NCI-H187 treated with DMSO at 0.1 percent for 48 hours (cell line): Measurements from ENCODE around the gene CELF1.
A peak's percentile ranks its signal among the peaks of the same experiment; 100 is the strongest.

Source experiments
- DNase-seq: peaks from one replicate; lab custom pipeline; 2025; lab: John Stamatoyannopoulos, UW

The CELF1 gene

DNA sequence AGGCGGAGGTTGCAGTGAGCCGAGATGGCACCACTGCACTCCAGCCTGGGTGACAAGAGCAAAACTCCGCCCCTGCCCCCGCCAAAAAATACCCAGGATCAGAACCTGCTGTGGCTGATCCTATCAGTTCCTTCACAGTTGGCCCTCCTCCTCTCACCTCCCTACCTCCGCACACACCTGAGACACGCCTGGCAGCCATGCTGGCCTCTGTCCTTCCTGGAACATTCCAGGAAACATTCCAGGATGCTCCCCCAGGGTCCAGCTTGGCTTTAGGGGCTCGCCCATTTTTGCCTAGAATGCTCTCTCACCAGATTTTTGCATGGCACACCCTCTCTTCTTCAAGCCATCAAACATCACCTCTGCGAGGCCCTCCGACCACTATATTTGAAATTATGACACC lies 106.1 kb downstream of the CELF1 start:
- no peak for DNase-seq

DNA sequence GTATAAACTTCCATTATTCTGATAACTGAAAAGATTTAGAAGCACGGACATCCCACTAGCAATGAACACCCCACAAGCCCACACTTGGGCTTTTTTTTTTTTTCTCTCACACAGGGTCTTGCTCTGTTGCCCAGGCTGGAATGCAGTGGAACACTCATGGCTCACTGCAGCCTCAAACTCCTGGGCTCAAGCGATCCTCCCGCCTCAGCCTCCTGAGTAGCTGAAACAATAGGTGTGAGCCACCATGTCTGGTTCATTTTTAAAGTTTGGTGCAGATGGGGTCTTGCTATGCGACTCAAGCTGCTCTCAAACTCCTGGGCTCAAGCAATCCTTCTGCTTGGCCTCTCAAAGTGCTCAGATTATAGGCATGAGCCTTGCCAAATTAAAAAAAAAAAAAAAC lies 107.1 kb downstream of the CELF1 start:
- DNase-seq = no peak

DNA sequence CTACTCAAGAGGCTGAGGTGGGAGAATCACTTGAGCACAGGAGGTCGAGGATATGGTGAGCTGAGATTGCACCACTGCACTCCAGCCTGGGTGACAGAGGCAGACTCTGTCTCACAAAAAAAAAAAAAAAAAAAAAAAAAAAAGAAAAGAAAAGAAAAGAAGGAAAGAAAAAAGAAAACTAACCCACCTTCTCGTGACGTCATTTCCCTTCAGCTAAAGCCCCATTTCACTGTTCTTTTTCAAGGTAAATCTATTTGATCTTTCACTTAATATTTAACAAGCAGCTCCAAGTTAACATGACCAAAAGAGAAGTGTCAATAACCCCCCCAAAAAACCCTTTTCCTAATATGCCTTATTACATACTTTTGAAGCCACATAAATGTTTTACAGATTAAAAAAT lies 109.1 kb downstream of the CELF1 start:
- DNase-seq = no peak

DNA sequence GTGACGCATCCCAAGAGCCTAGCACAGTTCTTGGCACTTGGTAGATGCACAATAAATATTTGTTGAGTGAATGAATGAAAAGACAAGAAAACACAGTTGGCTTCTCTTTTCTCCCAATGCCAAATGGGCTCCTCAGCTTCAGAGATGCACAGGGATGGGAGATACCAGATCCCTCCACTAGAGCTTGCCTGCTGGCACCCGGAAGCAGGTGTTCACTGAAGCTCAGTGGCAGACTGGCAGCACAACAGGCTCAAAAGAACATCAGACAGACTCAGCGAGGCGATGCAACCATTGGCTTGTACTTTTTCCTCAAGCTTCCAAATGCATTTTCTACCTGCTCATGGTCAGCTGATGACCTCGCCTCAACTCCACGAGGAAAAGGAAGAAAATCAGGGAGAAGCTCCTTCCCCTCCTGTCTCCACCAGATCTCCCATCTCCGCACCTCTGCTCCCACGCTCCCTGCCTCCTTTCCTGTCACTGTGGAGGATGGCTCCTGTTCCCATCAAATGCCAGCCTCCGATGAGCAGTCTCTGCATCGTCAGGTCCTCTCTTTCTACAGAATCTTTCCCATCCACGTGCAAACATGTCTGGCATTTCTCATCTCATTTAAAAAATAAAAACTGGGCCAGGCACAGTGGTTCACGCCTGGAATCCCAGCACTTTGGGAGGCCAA lies 109.8 kb downstream of the CELF1 start:
- no peak for DNase-seq

DNA sequence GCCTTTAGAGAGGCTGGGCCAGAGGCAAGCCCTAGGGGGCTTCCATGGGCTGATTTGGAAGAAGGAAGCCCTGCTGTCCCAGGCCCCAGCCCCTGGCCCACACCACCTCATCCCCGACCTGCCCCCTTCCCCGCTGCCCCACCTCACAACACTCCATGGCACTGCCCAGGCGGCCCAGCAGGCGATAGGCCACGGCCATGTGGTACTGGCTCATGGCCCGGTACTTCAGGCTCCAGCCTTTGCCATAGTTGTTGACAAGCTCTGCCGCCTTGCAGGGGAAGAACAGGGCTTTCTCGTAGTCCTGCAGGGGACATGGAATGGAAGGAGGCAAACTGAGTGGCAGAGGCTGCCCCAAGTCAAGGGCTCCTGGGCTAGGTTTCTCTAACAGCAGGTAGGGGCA lies 110.4 kb downstream of the CELF1 start:
- DNase-seq = no peak

DNA sequence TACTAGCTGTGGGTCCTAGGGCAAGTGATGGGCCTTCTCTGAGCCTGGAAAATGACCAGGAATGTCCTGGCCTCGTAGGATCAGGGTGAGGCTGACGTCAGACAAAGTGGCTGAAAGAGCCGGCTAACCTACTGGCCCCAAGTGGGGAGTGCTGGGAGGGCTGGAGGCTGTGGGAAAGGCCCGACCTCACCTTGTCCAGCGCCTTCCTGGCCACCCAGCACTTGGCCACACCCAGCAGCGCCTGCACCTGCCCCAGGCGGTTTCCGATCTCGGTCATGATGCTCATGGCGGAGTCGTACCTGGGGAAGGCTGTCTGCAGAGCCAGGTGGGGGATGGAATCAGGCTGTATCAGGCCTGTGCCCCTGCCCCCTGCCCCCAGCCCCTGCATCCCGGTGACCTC lies 111.5 kb downstream of the CELF1 start:
- no peak for DNase-seq

DNA sequence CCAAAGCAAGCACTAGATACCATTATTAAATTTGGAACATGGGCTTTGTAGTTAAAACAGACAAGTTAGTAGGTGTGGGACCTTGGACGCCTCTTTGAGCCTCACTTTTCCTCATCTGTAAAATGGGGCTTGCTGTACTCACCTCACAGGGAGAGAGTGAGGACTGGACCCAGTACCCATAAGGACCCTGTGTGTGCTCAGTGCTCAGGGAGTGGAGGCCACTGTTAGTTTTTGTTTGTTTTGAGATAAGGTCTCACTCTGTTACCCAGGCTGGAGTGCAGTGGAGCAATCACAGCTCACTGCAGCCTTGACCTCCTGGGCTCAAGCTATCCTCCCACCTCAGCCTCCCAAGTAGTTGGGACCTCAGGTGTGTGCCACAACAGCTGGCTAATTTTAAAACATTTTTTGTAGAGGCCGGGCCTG lies 112.9 kb downstream of the CELF1 start:
- no peak for DNase-seq

DNA sequence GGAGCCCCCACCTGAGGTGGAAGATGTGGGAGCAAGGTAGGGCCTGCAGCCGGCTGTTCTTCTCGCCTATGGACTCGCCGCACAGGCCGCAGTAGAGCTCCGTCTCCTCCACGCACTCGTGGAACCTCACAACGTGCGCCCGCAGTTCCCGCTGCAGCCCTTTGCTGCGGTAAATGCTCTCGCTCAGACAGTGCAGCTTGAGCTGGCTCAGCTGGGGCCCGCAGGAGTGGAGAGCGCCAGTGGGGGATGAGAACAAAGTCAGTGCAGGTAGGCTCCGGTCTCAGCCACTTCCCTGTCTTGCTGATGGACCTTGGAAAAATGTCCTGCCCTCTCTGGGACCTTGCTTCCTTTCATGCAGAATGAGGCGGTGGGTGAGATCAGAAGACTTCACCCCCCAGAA lies 114.2 kb downstream of the CELF1 start:
- no peak for DNase-seq

DNA sequence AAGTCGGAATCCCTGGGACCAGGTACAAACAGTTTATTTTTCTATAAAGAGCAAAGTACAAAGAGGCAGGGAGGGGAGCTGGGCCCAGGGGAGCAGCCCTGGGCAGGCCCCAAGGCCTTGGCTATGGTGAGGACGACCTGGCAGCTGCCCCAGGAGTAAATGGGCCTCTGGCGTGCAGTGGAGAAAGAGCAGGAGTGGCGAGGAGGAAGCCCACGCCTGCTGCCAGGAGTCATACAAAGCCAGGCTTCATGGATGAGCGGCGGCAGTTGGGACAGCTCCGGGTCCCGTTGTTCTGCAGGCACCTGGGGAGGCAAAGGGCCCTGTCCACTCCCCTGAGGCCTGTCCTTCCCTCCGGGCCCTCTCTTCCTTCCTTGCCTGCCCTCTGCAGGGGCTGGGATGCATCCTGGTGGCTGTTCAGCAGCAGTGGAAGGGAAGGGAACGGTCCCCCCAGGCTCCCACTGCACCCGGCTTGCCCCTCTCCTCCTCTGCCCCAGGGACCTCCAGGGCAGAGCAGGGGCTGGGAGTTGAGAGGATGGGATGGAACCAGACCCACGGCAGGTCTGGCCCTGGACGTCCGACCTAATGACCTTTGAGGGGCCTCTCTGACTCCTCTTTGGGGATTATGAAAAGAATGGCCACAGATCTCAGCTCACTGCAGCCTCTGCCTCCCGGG lies 115.0 kb downstream of the CELF1 start:
- DNase-seq = no peak

DNA sequence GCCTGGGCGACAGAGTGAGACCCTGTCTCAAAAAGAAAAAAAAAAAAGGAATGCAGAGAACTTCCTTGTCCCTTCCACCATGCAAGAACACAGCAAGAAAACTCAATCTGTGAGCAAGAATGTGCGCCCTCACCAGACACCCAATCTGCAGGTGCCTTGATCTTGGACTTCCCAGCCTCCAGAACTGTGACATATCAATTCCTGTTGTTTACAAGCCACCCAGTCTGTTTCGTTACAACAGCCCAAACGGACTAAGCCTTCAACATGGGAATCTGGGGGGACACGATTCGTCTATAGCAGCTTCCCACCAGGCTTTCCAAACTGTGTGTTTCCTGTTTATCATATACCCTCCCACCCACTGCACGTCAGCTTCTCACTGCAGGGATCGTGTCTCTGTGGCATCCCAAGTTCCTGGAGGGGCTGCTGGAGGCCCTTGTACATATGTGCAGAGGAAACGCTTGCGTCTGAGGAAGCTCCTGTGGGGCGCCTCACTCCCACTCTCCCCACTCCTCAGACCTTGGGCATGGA lies 115.7 kb downstream of the CELF1 start:
- no peak for DNase-seq

DNA sequence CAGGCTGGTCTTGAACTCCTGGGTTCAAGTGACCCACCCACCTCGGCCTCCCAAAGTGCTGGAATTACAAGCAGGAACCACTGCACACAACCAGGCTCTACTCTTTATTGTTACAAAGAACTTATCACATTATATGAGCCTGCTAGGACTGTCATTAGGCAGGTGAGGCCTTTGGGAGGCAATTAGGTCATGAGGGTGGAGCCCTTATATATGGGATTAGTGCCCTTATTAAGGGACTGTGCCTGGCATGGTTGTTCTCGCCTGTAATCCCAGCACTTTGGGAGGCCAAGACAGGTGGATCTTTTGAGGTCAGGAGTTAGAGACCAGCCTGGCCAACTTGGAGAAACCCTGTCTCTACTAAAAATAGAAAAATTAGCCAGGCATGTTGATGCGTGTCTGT lies 116.2 kb downstream of the CELF1 start:
- DNase-seq = no peak

DNA sequence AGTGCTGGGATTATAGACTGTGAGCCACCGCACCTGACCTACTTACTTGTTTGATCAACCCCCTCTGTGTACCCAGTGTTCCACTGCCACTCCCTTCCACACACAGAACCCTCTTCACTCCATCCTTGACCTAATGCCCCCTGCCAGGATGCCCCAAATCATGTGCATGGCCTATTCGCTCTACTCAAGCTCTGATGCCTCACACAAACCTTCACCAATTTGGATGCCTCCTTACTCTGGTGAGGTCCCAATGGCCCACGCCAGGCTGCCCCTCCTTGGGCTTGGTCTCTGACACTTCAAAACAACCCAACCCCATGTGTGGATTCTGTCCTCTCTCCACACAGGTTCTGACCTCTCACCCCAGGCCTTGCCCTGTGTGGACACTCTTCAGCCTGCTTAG lies 117.2 kb downstream of the CELF1 start:
- no peak for DNase-seq

DNA sequence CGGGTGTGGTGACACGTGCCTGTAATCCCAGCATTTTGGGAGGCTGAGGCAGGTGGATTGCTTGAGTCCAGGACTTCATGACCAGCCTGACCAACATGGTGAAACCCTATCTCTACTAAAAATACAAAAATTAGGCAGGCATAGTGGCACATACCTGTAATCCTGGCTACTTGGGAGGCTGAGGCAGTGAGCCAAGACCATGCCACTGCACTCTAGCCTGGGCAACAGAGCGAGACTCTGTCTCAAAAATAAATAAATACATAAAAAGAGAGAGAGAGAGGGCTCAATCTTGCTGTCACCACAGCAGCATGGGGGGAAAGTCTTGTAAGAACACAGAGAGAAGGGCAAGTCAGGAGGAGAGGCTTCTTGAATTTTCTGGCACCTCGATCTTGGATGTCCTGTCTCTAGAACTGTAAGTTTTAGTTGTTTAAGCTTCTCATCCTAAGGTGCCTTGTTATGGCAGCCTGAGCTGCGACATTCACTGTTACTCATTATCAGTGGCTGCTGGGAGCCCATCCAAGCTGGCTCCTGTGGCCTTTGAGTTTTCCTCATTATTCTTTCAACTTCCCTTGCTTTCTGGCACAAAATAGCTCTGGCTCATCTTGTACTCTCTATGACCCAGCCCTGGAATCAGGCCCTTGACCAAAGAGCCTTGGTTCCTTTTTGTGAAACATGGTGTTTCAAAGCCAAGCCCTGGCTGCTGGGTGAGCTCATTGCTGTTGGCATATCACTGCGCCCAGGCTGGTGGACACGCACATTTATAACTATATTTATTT lies 118.7 kb downstream of the CELF1 start:
- no peak for DNase-seq

DNA sequence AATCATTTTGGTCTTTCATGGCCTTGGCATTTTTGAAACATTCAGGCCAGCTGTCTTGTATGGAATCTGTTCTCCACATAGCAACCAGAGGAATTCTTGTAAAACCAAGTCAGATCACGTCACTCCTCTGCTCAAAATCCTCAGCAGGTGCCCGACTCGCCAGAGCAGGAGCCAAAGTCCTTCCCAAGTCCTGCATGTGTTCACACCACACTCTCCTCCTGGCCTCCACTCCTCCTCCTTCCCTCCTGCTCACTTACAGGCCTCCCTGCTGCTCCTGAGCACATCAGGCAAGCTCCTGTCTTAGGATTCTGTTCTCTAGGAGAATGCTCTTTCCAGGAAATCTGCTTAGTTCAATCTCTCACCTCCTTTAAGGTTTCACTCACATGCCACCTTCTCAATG lies 119.8 kb downstream of the CELF1 start:
- no peak for DNase-seq

DNA sequence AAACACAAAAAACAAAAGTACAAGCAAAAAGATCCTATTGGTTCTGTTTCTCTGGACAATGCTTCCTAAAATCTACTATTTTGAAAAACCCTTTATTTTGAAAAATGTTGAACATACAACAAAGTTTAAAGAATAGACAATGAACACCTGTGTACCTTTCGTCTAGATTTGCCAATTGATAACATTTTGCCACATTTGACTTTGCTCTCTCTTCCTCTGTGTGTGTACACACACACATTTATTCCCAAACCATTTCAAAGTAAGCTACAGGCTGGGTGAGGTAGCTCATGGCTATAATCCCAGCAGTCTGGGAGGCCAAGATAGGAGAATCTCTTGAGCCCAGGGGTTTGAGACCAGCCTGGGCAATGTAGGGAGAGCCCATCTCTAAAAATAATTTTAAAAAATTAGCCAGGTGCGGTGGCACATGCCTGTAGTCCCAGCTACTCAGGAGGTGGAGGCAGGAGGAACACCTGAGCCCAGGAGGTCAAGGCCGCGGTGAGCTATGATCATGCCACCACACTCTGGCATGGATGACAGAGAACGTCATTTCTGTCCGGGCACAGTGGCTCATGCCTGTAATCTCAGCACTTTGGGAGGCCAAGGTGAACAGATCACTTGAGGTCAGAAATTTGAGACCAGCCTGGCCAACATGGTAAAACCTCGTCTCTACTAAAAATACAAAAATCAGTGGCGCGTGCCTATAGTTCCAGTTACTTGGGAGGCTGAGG lies 121.4 kb downstream of the CELF1 start:
- no peak for DNase-seq

DNA sequence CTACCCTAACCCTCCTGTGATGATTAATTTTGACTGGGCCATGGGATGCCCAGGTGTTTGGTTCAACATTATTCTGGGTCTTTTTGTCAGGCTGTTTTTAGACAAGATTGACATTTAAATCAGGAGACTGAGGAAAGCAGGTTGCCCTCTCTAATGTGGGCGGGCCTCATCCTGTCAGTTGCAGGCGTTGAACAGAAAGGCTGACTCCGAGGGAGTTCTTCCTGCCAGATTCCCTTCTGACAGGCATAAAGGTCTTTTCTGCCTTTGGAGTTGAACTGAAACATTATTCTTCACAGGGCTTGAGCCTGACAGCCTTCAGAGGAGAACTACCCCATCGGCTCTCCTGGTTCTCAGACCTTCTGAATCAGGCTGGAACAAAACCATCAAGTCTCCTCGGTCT lies 122.4 kb downstream of the CELF1 start:
- DNase-seq = no peak

DNA sequence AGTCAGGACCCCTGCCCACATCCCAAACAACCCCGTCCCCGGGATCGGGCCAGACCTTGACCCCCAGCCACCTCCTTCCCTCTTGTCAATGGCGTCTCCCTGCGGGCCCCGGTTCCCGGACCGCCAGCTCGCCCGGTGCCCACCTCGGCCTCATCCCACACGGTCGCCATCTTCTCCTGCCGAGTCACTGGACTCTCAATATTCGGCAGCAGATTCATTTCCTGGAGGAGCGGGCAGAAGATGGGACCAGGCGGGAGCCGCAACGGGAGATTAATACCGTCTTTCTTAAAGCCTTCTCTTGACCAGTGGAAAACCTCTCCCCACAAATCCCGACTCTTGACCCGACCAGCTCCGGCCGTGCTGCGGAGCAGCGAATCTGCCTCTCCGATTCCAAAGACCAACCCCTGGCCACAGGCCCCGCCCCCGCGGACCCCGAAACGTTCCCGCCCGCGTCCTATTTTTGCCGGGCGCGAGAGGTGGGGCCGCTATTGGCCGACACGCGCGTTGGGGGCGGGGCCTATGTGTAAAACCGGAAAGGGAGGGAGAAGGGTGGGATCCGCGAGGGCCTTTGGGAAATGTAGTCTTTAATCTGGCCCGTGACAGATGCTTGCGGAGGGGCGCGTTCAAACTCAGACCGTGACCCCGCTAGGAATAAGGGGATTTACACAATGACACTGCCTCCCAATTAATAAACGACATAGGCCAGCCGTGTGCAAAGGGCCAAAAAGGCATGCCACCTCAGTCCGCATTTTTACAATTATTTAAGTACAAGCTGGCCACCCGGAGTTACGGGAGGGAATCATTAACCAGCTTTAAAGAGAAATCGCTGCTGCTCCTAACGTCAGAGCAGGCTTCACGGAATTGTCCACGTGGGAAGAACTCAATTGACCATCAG lies 126.6 kb downstream of the CELF1 start, which contains the start of gene PSMC3:
TSS of gene PSMC3 (minus strand) at position 378 of the 895 bp plus-strand sequence. CDS start at position 218, 160 bp downstream.
- DNase-seq = peak; percentile 92

DNA sequence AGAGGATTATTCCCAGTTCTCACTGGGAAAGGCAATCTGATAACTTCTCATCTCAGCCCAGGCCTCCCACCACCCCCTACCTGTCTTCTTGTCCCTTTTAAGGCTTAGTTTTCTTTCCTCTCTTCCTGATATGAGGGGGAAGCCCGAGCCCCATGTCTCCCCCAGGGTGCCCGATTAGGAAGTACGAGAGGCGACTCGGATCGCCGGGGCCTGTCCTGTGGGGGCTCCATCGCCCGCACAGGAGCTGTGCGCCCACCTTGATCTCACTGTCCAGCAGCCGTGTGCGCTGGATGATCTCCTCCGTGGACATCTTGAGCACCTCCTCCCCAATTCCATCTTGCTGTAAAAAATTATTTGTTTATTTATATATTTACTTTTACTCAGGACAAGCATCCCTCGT lies 127.3 kb downstream of the CELF1 start:
- DNase-seq = no peak

DNA sequence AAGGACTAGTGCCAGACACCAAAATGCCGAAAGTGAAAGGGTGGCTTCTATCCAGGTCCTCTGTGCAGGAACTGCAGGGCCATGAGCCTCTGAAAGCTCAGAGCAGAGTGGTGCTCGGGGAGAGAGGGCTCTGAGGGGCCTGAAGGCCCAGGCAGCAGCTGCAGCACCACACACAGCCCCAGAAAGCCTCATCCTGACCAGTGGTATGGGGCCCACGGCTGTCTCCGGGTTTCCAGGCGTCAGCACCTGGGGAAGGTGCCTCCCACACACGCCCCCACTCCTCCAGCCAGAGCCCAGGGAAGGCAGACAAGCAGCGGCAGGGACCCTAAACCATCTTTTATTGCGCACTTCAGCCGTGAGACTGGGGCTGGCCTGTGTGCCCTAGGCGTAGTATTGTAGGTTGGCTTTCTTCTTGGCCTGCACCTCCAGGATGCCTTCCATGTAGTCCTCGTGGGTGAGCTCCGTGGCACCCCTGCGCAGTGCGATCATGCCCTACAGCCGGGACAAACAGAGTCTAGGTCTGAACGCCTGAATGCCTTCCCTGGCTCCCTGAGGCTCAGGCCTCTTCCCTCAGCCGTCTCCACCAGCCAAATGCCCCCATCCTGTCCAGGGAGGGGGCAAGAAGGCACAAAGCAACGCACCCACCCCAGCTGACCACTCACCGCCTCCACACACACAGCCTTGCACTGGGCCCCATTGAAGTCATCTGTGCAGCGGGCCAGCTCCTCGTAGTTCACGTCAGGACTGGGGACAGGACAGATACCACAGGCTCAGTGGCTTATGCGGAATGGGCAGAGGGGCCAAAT lies 134.3 kb downstream of the CELF1 start:
- DNase-seq = no peak

DNA sequence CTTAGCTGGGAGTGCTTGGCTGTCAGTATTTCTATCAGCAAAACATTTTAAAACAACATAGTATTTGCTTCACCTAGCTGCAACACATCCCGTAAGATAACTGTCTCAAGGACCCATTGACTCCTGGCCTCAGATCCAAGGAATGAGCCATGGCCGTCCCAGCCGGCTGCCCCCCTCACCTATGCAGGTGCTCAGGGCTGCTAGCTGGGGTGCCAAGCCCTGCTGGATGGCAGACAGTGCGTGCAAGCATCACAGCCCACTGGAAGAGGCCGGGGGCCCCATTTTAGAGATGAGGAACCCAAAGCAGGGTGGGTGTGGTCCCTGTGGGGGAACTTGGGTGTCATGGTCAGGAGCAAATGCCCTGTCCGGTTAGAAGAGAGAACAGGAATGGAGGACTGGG lies 135.2 kb downstream of the CELF1 start:
- no peak for DNase-seq
